ENCODE results near the gene MYCBP2. TPM values are rescaled to one million over a fixed set of nuclear protein-coding genes. Genes with fewer than 3 reads are reported as not detected.

Gene MYCBP2
- total and polyA plus RNA-seq, 7 donors = 3.7 to 130 (median 93.5) TPM

DNA sequence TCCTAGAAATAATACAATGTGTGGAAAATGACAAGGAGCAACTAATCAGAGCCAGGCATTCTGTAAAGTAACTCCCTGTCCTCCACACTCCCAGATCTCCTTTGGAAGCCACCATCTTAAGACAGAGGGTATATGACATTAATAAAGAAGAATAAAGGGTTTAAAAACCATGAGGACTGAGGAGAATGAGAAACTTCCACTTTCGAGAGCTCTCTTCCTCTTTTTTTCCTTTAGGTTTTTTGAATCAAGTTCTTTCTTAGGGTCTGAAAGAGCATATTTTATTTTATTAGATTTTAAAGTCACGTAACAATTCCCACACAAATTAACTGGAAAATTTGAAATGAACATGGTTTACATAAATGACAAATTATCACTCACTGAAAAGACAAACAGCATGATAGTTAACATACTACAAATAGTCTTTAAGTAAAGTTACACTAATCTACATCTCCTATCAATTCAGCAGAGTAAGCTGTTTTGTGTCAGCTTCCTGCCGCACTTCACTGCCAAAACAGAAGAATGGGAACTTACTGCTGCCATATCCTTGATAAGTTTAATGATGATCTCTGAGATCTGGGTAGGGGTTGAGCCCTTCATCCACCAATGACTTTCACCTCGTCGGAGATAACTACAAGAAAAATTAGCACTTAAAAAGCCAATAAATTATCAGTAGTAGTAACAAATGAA lies 261.3 kb downstream of the MYCBP2 start:
- no peak for DNase-seq
- no peak for TF ChIP-seq EP300 (IDR thresholded peaks at IDR 0.05)
- no peak for TF ChIP-seq POLR2A (IDR thresholded peaks at IDR 0.05)
- TF ChIP-seq, protein P1, sequence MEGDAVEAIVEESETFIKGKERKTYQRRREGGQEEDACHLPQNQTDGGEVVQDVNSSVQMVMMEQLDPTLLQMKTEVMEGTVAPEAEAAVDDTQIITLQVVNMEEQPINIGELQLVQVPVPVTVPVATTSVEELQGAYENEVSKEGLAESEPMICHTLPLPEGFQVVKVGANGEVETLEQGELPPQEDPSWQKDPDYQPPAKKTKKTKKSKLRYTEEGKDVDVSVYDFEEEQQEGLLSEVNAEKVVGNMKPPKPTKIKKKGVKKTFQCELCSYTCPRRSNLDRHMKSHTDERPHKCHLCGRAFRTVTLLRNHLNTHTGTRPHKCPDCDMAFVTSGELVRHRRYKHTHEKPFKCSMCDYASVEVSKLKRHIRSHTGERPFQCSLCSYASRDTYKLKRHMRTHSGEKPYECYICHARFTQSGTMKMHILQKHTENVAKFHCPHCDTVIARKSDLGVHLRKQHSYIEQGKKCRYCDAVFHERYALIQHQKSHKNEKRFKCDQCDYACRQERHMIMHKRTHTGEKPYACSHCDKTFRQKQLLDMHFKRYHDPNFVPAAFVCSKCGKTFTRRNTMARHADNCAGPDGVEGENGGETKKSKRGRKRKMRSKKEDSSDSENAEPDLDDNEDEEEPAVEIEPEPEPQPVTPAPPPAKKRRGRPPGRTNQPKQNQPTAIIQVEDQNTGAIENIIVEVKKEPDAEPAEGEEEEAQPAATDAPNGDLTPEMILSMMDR (IDR thresholded peaks at IDR 0.05) = no peak
- no peak for TF ChIP-seq POLR2AphosphoS5 (IDR thresholded peaks at IDR 0.05)
- WGBS, 2 donors = 74 to 89% methylated on average over 5 of the region's 5 CpGs
- H3K4me3 ChIP-seq = no peak overlapping the region
- intact Hi-C loops (cut with DNase I) = no loop called here
- H3K9me3 ChIP-seq = no peaks in the 10 kb centered on the region
- no peaks in the 10 kb centered on the region for H3K4me1 ChIP-seq
- H3K27ac ChIP-seq = no peak overlapping the region
- no peaks in the 10 kb centered on the region for H3K27me3 ChIP-seq
- H3K36me3 ChIP-seq = peaks cover 8 to 99% (median 19%) of the 10 kb centered on the region in 4 donors

DNA sequence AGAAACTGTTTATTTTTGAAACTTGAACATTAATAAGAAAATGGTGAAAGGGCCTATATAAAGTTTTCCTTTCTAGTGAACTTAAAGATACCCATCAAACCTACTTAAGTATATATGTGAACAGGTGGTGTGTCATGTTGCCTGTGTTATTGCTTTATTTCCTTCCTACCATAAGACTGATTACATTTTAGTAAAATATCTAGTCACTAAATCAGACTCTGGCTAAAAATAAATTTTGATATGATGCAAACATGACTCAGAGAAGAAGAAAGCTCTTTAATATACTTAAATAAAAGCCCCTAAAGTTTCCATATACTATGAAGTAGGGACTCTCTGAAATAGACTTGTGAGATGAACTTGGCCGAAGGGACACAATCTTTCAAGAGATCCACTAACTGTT lies 264.8 kb downstream of the MYCBP2 start:
- Histone ChIP-seq H3K4me3 (no peak overlapping the region), H3K27ac (no peak overlapping the region), H3K9me3 (no peaks in the 10 kb centered on the region), H3K36me3 (peaks cover 8 to 96% (median 19%) of the 10 kb centered on the region in 4 donors), H3K27me3 (no peaks in the 10 kb centered on the region), H3K4me1 (no peaks in the 10 kb centered on the region)
- WGBS, 2 donors = 97 to 100% methylated on average over 1 of the region's 1 CpG
- TF ChIP-seq POLR2AphosphoS5 (IDR thresholded peaks at IDR 0.05) (no peak), EP300 (IDR thresholded peaks at IDR 0.05) (no peak), POLR2A (IDR thresholded peaks at IDR 0.05) (no peak)
- TF ChIP-seq, protein P1 (IDR thresholded peaks at IDR 0.05) = no peak
- DNase-seq = no peak
- intact Hi-C loops (cut with DNase I) = no loop called here

DNA sequence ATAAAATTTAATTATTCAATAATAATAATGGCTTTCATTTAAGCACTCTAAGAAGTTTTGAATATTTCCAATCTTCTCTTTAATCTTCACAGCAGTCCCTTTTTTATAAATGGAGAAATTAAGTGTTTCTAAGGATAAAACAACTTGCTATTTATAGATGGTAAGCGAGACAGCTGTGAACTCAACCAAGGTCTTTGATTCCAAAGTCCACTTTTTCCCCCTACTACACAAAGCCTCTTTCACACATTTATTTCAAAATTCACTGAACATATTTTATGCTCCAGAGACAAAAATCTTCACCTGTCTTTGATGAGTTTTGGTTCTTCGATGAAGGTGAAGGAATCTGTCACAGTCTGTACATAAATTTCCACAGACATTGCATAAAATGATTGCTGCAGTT lies 265.5 kb downstream of the MYCBP2 start:
- no peaks in the 10 kb centered on the region for H3K4me1 ChIP-seq
- no peak overlapping the region for H3K27ac ChIP-seq
- TF ChIP-seq POLR2A (IDR thresholded peaks at IDR 0.05) (no peak), EP300 (IDR thresholded peaks at IDR 0.05) (no peak), POLR2AphosphoS5 (IDR thresholded peaks at IDR 0.05) (no peak)
- TF ChIP-seq, protein P1 (IDR thresholded peaks at IDR 0.05) = no peak
- H3K4me3 ChIP-seq = no peak overlapping the region
- WGBS, 2 donors = 91 to 96% methylated on average over 2 of the region's 2 CpGs
- peaks cover 8 to 96% (median 19%) of the 10 kb centered on the region in 4 donors for H3K36me3 ChIP-seq
- intact Hi-C loops (cut with DNase I) = no loop called here
- no peaks in the 10 kb centered on the region for H3K27me3 ChIP-seq
- no peaks in the 10 kb centered on the region for H3K9me3 ChIP-seq
- DNase-seq = no peak

DNA sequence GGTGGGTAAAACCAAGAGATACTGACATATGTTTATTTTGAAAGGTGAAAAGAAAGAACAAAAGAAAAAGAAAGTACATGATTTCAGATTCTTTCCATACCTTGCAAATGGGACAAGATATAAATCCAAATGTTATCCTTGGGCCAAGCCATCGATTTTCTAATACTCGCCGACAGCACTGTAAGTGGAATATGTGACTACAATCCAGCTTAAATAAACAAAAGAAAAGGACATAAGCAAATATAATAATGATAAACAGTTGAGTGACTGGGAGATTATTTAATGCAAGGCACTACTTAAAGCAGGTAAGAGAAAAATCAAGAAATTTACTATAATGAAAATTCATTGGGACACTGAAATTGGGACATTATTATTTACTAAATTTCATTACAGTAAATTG lies 270.0 kb downstream of the MYCBP2 start:
- no peaks in the 10 kb centered on the region for H3K4me1 ChIP-seq
- 91% methylated on average over 3 of the region's 3 CpGs for WGBS, 2 donors
- no peak for DNase-seq
- intact Hi-C loops (cut with DNase I) = no loop called here
- TF ChIP-seq POLR2AphosphoS5 (IDR thresholded peaks at IDR 0.05) = no peak
- TF ChIP-seq POLR2A (IDR thresholded peaks at IDR 0.05) = no peak
- TF ChIP-seq, protein P1 (IDR thresholded peaks at IDR 0.05) = no peak
- TF ChIP-seq EP300 (IDR thresholded peaks at IDR 0.05) = no peak
- no peaks in the 10 kb centered on the region for H3K9me3 ChIP-seq
- H3K27me3 ChIP-seq = no peaks in the 10 kb centered on the region
- peaks cover 8 to 90% (median 14%) of the 10 kb centered on the region in 4 donors for H3K36me3 ChIP-seq
- H3K4me3 ChIP-seq = no peak overlapping the region
- H3K27ac ChIP-seq = no peak overlapping the region

DNA sequence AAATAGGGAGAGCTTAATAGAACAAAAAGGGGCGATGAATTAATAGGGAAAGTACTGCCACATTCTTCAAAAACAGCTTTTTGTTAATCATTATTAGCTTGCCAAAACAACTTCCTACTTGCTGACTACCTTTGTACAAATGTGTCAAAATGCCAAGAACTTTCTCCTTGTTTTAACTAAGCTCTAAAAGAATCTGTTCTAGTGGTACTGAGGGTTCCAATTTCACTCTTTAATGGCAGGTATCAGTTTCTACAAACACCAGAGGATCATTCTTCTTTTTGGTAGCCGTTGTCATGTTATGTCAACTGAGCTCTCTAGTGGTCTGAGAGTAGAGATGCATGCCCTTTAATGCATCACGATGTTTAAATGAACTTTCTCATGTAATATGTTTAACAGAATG lies 270.5 kb downstream of the MYCBP2 start:
- Histone ChIP-seq H3K27ac (no peak overlapping the region), H3K27me3 (no peaks in the 10 kb centered on the region), H3K4me1 (no peaks in the 10 kb centered on the region), H3K9me3 (no peaks in the 10 kb centered on the region), H3K4me3 (no peak overlapping the region), H3K36me3 (peaks cover 8 to 90% (median 14%) of the 10 kb centered on the region in 4 donors)
- no peak for DNase-seq
- intact Hi-C loops (cut with DNase I) = no loop called here
- TF ChIP-seq EP300 (IDR thresholded peaks at IDR 0.05) = no peak
- TF ChIP-seq POLR2AphosphoS5 (IDR thresholded peaks at IDR 0.05) = no peak
- TF ChIP-seq, protein P1 (IDR thresholded peaks at IDR 0.05) = no peak
- no peak for TF ChIP-seq POLR2A (IDR thresholded peaks at IDR 0.05)
- 90 to 92% methylated on average over 3 of the region's 3 CpGs for WGBS, 2 donors

All from sigmoid colon (tissue), 7 donors.